Measurements from ENCODE around the gene GJC2. TPM values are rescaled to one million over a fixed set of nuclear protein-coding genes. Genes with fewer than 3 reads are reported as not detected.

Gene GJC2
- polyA plus RNA-seq, 1 of the 3 experiments (the other 2 are of a cell fraction) = 0.92 TPM

DNA sequence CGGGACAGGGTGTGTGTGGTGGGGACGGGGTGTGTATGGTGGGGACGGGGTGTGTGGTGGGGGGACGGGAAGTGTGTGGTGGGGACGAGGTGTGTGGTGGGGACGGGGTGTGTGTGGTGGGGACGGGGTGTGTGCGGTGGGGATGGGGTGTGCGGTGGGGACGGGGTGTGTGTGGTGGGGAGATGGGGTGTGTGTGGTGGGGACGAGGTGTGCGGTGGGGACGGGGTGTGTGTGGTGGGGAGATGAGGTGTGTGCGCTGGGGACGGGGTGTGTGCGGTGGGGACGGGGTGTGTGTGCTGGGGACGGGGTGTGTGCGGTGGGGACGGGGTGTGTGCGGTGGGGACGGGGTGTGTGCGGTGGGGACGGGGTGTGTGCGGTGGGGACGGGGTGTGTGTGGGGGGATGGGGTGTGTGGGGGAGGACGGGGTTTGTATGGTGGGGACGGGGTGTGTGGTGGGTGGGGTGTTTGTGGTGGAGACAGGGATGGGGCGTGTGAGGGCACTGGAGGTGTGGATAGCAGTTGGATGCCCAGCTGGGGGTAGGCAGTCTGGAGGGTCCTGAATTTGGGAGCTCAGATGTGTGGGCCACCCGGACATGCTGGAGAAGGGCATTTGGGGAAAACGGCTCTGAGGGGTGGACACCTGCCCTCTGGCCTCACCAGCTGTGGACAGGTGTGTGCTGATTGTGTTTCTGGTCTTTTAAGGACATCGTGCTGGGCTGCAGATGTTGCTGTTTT lies 32.7 kb downstream of the GJC2 start:
- Histone ChIP-seq H3K9ac (no peak overlapping the region), H3K9me2 (no peaks in the 10 kb centered on the region), H4K20me1 (ENCODE audit: insufficient read depth) (no peaks in the 10 kb centered on the region), H3K9me3 (no peaks in the 10 kb centered on the region), H3K79me2 (ENCODE audit: insufficient read depth) (no peaks in the 10 kb centered on the region), H3K4me1 (ENCODE audit: control insufficient read depth in 1 of 2, insufficient read depth in 2 of 2, low read depth in 1 of 2, low read length in 1 of 2) (peaks cover 0 to 12% of the 10 kb centered on the region in 2 experiments; a peak in 1 of 4 replicates), H3K4me2 (no peak overlapping the region), H2AFZ (ENCODE audit: low read depth) (no peak overlapping the region), H3K27ac (ENCODE audit: low read depth in 2 of 2, low read length in 1 of 2) (no peak overlapping the region), H3K27me3 (ENCODE audit: insufficient read depth) (no peaks in the 10 kb centered on the region), H3K36me3 (replicated peaks in 1 of 2; ENCODE audit: control insufficient read depth in 1 of 2, insufficient read depth in 2 of 2, low read length in 1 of 2) (no peaks in the 10 kb centered on the region), H3K4me3 (ENCODE audit: low read depth in 2 of 2, low read length in 1 of 2) (no peak overlapping the region), H3F3A (replicated peaks; ENCODE audit: insufficient read depth) (peaks cover 11% of the 10 kb centered on the region)
- WGBS (ENCODE audit: low lambda C conversion rate) = 94% methylated on average over 32 of the region's 32 CpGs
- CTCF ChIA-PET = interaction anchor here (0.6 to 9.1 kb wide), 3 partner anchors 12 to 17 kb away, joined by 3 to 54 read pairs (median 3); partner anchors contain the start of gene IBA57
- TF ChIP-seq POLR2AphosphoS5 (IDR thresholded peaks at IDR 0.05; ENCODE audit: low read depth, low read length) (no peak), FOXM1 (IDR thresholded peaks at IDR 0.05; ENCODE audit: low read depth) (no peak), RFX5 (IDR thresholded peaks at IDR 0.05; ENCODE audit: low read length) (no peak), GATA2 (CRISPR knock-in tag; IDR thresholded peaks at IDR 0.05) (no peak), TAF1 (IDR thresholded peaks at IDR 0.05; ENCODE audit: borderline replicate concordance, low read depth, low read length) (no peak), EP300 (IDR thresholded peaks at IDR 0.05; ENCODE audit: borderline replicate concordance in 1 of 2, low read depth in 1 of 2, low read length in 1 of 2) (no peak), TCF12 (IDR thresholded peaks at IDR 0.05) (no peak), TEAD4 (IDR thresholded peaks at IDR 0.05; ENCODE audit: borderline replicate concordance, insufficient read depth) (no peak)
- TF ChIP-seq, protein P1, sequence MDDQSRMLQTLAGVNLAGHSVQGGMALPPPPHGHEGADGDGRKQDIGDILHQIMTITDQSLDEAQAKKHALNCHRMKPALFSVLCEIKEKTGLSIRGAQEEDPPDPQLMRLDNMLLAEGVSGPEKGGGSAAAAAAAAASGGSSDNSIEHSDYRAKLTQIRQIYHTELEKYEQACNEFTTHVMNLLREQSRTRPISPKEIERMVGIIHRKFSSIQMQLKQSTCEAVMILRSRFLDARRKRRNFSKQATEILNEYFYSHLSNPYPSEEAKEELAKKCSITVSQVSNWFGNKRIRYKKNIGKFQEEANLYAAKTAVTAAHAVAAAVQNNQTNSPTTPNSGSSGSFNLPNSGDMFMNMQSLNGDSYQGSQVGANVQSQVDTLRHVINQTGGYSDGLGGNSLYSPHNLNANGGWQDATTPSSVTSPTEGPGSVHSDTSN (IDR thresholded peaks at IDR 0.05) = no peak
- TF ChIP-seq, protein P2, sequence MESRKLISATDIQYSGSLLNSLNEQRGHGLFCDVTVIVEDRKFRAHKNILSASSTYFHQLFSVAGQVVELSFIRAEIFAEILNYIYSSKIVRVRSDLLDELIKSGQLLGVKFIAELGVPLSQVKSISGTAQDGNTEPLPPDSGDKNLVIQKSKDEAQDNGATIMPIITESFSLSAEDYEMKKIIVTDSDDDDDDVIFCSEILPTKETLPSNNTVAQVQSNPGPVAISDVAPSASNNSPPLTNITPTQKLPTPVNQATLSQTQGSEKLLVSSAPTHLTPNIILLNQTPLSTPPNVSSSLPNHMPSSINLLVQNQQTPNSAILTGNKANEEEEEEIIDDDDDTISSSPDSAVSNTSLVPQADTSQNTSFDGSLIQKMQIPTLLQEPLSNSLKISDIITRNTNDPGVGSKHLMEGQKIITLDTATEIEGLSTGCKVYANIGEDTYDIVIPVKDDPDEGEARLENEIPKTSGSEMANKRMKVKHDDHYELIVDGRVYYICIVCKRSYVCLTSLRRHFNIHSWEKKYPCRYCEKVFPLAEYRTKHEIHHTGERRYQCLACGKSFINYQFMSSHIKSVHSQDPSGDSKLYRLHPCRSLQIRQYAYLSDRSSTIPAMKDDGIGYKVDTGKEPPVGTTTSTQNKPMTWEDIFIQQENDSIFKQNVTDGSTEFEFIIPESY (IDR thresholded peaks at IDR 0.05; ENCODE audit: borderline replicate concordance, low read depth) = no peak
- TF ChIP-seq, protein P3, sequence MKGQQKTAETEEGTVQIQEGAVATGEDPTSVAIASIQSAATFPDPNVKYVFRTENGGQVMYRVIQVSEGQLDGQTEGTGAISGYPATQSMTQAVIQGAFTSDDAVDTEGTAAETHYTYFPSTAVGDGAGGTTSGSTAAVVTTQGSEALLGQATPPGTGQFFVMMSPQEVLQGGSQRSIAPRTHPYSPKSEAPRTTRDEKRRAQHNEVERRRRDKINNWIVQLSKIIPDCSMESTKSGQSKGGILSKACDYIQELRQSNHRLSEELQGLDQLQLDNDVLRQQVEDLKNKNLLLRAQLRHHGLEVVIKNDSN (IDR thresholded peaks at IDR 0.05; ENCODE audit: borderline replicate concordance, low read depth) = no peak
- POLR2A ChIA-PET = no interaction called here
- DNase-seq = no peak

DNA sequence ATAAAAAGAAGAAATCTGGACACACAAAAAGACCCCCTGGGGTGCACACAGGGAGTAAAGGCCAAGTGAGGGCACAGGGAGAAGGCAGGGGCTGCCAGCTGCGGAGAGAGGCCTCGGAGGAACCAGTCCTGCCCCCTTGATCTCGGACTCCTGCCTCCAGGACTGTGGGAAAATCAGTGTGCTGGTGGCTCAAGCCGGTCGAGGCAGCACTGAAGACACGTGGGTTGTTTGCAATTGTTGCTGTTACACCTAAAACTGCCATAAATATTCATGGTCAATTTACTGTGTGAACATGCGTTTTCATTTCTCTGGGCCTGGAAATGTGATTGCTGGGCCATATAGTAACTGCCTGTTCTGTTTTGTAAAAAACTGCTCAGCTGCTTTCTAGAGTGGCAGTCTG lies 34.4 kb downstream of the GJC2 start:
- H3K27me3 ChIP-seq (ENCODE audit: insufficient read depth) = no peaks in the 10 kb centered on the region
- no peaks in the 10 kb centered on the region for H3K79me2 ChIP-seq (ENCODE audit: insufficient read depth)
- no peaks in the 10 kb centered on the region for H3K9me2 ChIP-seq
- CTCF ChIA-PET = interaction anchor here (1.5 to 9.1 kb wide), 2 partner anchors 18 to 185 kb away, joined by 3 to 54 read pairs; partner anchors contain the start of gene IBA57
- no peaks in the 10 kb centered on the region for H4K20me1 ChIP-seq (ENCODE audit: insufficient read depth)
- H3F3A ChIP-seq (replicated peaks; ENCODE audit: insufficient read depth) = peaks cover 6% of the 10 kb centered on the region
- peaks cover 0 to 9% of the 10 kb centered on the region in 2 experiments; a peak in 1 of 4 replicates for H3K4me1 ChIP-seq (ENCODE audit: control insufficient read depth in 1 of 2, insufficient read depth in 2 of 2, low read depth in 1 of 2, low read length in 1 of 2)
- H3K36me3 ChIP-seq (replicated peaks in 1 of 2; ENCODE audit: control insufficient read depth in 1 of 2, insufficient read depth in 2 of 2, low read length in 1 of 2) = no peaks in the 10 kb centered on the region
- no peak overlapping the region for H3K4me3 ChIP-seq (ENCODE audit: low read depth in 2 of 2, low read length in 1 of 2)
- no peak overlapping the region for H2AFZ ChIP-seq (ENCODE audit: low read depth)
- WGBS (ENCODE audit: low lambda C conversion rate) = 74% methylated on average over 7 of the region's 7 CpGs
- no peak for DNase-seq
- POLR2A ChIA-PET = no interaction called here
- peaks cover 5% of the 10 kb centered on the region; the same call in 1 of the 2 replicates for H3K9me3 ChIP-seq
- TF ChIP-seq, protein P4, sequence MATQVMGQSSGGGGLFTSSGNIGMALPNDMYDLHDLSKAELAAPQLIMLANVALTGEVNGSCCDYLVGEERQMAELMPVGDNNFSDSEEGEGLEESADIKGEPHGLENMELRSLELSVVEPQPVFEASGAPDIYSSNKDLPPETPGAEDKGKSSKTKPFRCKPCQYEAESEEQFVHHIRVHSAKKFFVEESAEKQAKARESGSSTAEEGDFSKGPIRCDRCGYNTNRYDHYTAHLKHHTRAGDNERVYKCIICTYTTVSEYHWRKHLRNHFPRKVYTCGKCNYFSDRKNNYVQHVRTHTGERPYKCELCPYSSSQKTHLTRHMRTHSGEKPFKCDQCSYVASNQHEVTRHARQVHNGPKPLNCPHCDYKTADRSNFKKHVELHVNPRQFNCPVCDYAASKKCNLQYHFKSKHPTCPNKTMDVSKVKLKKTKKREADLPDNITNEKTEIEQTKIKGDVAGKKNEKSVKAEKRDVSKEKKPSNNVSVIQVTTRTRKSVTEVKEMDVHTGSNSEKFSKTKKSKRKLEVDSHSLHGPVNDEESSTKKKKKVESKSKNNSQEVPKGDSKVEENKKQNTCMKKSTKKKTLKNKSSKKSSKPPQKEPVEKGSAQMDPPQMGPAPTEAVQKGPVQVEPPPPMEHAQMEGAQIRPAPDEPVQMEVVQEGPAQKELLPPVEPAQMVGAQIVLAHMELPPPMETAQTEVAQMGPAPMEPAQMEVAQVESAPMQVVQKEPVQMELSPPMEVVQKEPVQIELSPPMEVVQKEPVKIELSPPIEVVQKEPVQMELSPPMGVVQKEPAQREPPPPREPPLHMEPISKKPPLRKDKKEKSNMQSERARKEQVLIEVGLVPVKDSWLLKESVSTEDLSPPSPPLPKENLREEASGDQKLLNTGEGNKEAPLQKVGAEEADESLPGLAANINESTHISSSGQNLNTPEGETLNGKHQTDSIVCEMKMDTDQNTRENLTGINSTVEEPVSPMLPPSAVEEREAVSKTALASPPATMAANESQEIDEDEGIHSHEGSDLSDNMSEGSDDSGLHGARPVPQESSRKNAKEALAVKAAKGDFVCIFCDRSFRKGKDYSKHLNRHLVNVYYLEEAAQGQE (IDR thresholded peaks at IDR 0.05; ENCODE audit: low read depth, low read length) = no peak
- no peak for TF ChIP-seq FOXM1 (IDR thresholded peaks at IDR 0.05; ENCODE audit: low read depth)
- TF ChIP-seq, protein P3 (IDR thresholded peaks at IDR 0.05; ENCODE audit: borderline replicate concordance, low read depth) = no peak
- H3K27ac ChIP-seq (ENCODE audit: low read depth in 2 of 2, low read length in 1 of 2) = no peak overlapping the region
- H3K9ac ChIP-seq = no peak overlapping the region
- H3K4me2 ChIP-seq = no peak overlapping the region
